Measurements from ENCODE around the gene BGLAP.
A peak's percentile ranks its signal among the peaks of the same experiment; 100 is the strongest.

BGLAP gene

GRCh38 chr1:156226782-156227181, 15.2 kb upstream of the BGLAP start:
- no peak for TF ChIP-seq CTCF (IDR thresholded peaks at IDR 0.05; ENCODE audit: low read depth, low read length)
- DNase-seq (ENCODE audit: extremely low read depth, low read depth) = no peak

DNA sequence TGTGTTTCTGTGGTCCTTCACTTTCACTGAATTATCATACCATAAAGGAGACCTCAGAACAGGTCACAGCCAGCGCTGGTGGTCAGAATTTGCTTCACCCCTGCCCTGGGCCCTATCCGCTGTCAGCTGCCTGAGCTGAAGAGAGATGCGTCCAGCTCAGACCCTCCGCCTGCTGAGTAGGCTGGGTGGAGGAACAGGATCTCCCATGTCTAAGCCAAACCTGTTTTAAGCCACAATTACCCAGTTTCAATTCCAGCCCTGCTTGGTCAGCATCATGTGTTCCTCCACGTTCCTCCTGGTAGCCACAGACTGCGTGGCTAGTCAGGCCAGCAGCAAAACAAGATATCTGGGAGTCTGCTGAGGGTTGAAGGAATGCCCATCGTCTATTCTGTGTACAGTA, 13.5 kb upstream of the BGLAP start:
- no peak for TF ChIP-seq CTCF (IDR thresholded peaks at IDR 0.05; ENCODE audit: low read depth, low read length)
- no peak for DNase-seq (ENCODE audit: extremely low read depth, low read depth)

DNA sequence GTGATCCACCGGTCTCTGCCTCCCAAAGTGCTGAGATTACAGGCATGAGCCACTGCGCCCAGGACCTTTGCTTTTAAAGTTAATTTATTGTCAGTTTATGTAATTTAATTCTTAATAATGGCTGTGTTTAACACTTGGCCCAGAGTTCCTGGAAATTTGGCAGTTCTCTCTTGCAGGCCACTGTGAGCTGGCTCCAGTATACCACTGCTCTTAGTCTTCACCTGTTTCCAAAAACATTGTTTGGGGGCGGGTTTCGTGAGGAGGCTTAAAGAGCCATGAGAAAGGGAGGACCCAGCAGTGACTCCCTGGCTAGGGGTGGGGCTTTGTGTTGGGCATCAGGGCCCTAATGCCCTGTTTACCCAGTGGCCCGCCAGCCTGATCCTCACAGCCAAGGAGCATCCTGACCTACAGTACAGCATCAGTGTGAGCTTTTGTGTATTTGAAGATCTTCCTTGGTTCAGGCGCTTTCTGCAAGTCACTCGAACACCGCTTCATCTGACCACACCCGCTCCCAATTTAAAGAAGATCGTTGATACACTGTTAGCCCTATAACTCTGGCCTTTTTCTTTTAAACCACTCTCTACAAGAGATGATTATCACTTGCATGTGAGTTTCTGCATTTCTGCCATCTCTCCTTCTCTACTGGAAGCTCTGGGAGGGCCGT, 12.0 kb upstream of the BGLAP start:
- DNase-seq (ENCODE audit: extremely low read depth, low read depth) = no peak
- no peak for TF ChIP-seq CTCF (IDR thresholded peaks at IDR 0.05; ENCODE audit: low read depth, low read length)

GRCh38 chr1:156230473-156230837, 11.5 kb upstream of the BGLAP start:
- no peak for TF ChIP-seq CTCF (IDR thresholded peaks at IDR 0.05; ENCODE audit: low read depth, low read length)
- DNase-seq (ENCODE audit: extremely low read depth, low read depth) = no peak

DNA sequence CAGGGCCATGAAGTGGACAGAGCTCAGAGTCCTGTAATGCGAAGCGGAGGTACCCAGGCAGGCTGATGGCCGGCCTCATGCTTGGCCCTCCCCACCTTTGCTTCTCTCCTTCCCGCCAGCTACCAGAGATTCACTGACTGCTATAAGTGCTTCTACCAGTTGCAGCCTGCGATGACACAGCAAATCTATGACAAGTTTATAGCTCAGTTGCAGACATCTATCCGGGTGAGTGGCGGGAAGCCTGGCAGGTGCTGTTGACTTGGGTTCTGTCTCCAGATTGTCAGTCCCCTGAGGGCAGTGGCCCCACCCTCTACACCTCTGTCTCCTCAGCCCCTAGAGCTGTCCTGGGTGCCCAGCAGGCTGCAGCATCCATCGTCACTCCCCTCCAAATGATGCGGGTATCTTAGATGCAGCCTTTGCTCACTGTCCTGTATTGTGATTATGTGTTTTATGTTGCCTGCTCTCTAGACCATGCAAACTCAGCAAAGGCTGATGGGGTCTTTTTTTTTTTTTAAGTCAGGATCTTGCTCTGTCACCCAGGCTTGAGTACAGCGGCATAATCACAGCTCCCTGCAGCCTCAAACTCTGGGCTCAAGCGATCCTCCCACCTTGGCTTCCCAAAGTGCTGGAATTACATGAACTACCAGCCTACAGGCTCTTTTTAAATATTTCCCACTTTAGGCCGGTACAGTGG, 9.6 kb upstream of the BGLAP start:
- no peak for DNase-seq (ENCODE audit: extremely low read depth, low read depth)
- TF ChIP-seq CTCF (IDR thresholded peaks at IDR 0.05; ENCODE audit: low read depth, low read length) = no peak

GRCh38 chr1:156233426-156234127, 8.4 kb upstream of the BGLAP start:
- no peak for TF ChIP-seq CTCF (IDR thresholded peaks at IDR 0.05; ENCODE audit: low read depth, low read length)
- peak; percentile 34 for DNase-seq (ENCODE audit: extremely low read depth, low read depth)

DNA sequence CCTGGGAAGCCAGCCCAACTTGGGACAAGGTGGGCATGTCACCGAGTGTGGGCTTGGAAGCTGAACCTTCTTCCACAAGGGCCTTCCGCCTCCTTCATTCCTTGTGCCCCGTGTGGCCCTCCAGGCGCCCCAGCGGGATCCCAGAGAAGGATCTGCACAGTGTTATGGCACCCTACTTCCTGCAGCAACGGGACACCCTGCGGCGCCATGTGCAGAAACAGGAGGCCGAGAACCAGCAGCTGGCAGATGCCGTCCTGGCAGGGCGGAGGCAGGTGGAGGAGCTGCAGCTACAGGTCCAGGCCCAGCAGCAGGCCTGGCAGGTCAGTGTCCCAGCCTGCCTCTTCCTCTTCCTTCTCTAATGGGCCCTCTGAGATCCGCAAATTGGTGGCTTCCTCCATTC, 5.8 kb upstream of the BGLAP start:
- no peak for DNase-seq (ENCODE audit: extremely low read depth, low read depth)
- TF ChIP-seq CTCF (IDR thresholded peaks at IDR 0.05; ENCODE audit: low read depth, low read length) = no peak
